OCI-LY7 (cell line): ENCODE results near the gene CST7.

ENCODE experiments used
- CTCF ChIP-seq: fragments of 200-600 bp; sonication (generic); conservative IDR thresholded peaks from 2 replicates; pipeline ENCODE4 v1.5.1; 2014; ENCODE audit warnings: mild to moderate bottlenecking, antibody characterized with exemption, low read length, moderate library complexity, mixed read lengths
- EZH2phosphoT487 ChIP-seq: fragments of 200-600 bp; sonication (generic); IDR thresholded peaks from 2 replicates; pipeline ENCODE4 v1.6.1; 2018; ENCODE audit warnings: low read depth, borderline replicate concordance, mild to moderate bottlenecking, mixed run types, antibody characterized with exemption, low read length, moderate library complexity, mixed read lengths

- TF ChIP-seq CTCF (no peak), EZH2phosphoT487 (no peak)
Observed at GRCh38 chr20:24962182-24962492, 13.1 kb downstream of the CST7 start.
